Liver (tissue), 9 donors: ENCODE measurements around the gene MYOF. TPM values are rescaled to one million over a fixed set of nuclear protein-coding genes. Genes with fewer than 3 reads are reported as not detected.

Experiments
- DNase-seq: peaks from one replicate; pipeline ENCODE4 v3.0.0-alpha.2; 2017; ENCODE audit warnings: low spot score
- H3K27ac ChIP-seq, 2 donors: one replicate each; pipeline ENCODE4 v1.7.0; 2013; ENCODE audit warnings: inconsistent platforms in 2 of 2, low read length in 2 of 2, control low read depth in 1 of 2, low read depth in 1 of 2, mild to moderate bottlenecking in 1 of 2
- H3K27me3 ChIP-seq, 4 donors: one replicate each; pipeline versions ENCODE4 v1.6.1 to v1.7.0; 2013; ENCODE audit warnings: low read length in 3 of 4, inconsistent platforms in 1 of 4, mild to moderate bottlenecking in 1 of 4, moderate library complexity in 1 of 4; ENCODE audit not compliant: control insufficient read depth in 4 of 4, insufficient read depth in 4 of 4
- H3K36me3 ChIP-seq, 4 donors: one replicate each; pipeline versions ENCODE4 v1.6.1 to v1.7.0; 2013; ENCODE audit warnings: low read length in 3 of 4, mild to moderate bottlenecking in 3 of 4, low read depth in 1 of 4, moderate library complexity in 1 of 4; ENCODE audit not compliant: control insufficient read depth in 4 of 4, insufficient read depth in 3 of 4
- H3K4me1 ChIP-seq, 4 donors: one replicate each; pipeline versions ENCODE4 v1.6.1 to v1.7.0; 2013; ENCODE audit warnings: low read length in 3 of 4, mild to moderate bottlenecking in 3 of 4, moderate library complexity in 1 of 4; ENCODE audit not compliant: control insufficient read depth in 4 of 4, insufficient read depth in 4 of 4
- H3K4me3 ChIP-seq, 3 donors: one replicate each; pipeline versions ENCODE4 v1.6.1 to v1.7.0; 2013; ENCODE audit warnings: low read length in 3 of 3, control low read depth in 1 of 3, low read depth in 1 of 3, mild to moderate bottlenecking in 1 of 3
- H3K9ac ChIP-seq, 2 donors: one replicate each; pipeline ENCODE4 v1.7.0; 2013; ENCODE audit warnings: low read length in 2 of 2, mild to moderate bottlenecking in 2 of 2, moderate library complexity in 2 of 2, control low read depth in 1 of 2, low read depth in 1 of 2
- H3K9me3 ChIP-seq, 4 donors: one replicate each; pipeline versions ENCODE4 v1.6.1 to v1.7.0; 2013; ENCODE audit warnings: low read length in 3 of 4; ENCODE audit not compliant: control insufficient read depth in 4 of 4
- ATF3 ChIP-seq: IDR thresholded peaks from 2 replicates; pipeline ENCODE4 v1.6.1; 2016; ENCODE audit warnings: antibody characterized with exemption
- EGR1 ChIP-seq, 2 donors: IDR thresholded peaks; 2 replicates each; pipeline ENCODE4 v1.6.1; 2016 to 2018; ENCODE audit warnings: antibody characterized with exemption in 2 of 2, low read depth in 2 of 2
- FOXA1 ChIP-seq: IDR thresholded peaks from 2 replicates; pipeline ENCODE4 v1.6.1; 2016; ENCODE audit warnings: antibody characterized with exemption
- FOXA2 ChIP-seq: IDR thresholded peaks from 2 replicates; pipeline ENCODE4 v1.6.1; 2016; ENCODE audit warnings: antibody characterized with exemption
- GABPA ChIP-seq, 2 donors: IDR thresholded peaks in 1 of 2; conservative IDR thresholded peaks in 1 of 2; 2 replicates each; pipeline ENCODE4 v1.6.1; 2016; ENCODE audit warnings: antibody characterized with exemption in 2 of 2, mild to moderate bottlenecking in 1 of 2, moderate library complexity in 1 of 2
- HNF4A ChIP-seq, 2 donors: conservative IDR thresholded peaks; 2 replicates each; pipeline ENCODE4 v1.6.1; 2016; ENCODE audit warnings: antibody characterized with exemption in 2 of 2, mild to moderate bottlenecking in 2 of 2
- HNF4G ChIP-seq: IDR thresholded peaks from 2 replicates; pipeline ENCODE4 v1.6.1; 2016; ENCODE audit warnings: antibody characterized with exemption
- JUND ChIP-seq, 2 donors: IDR thresholded peaks; 2 replicates each; pipeline ENCODE4 v1.6.1; 2016; ENCODE audit warnings: antibody characterized with exemption in 2 of 2
- MAX ChIP-seq: IDR thresholded peaks from 2 replicates; pipeline ENCODE4 v1.6.1; 2016; ENCODE audit warnings: antibody characterized with exemption
- NR2F2 ChIP-seq: IDR thresholded peaks from 2 replicates; pipeline ENCODE4 v1.6.1; 2016; ENCODE audit warnings: antibody characterized with exemption
- REST ChIP-seq: IDR thresholded peaks from 2 replicates; pipeline ENCODE4 v1.6.1; 2016; ENCODE audit warnings: antibody characterized with exemption, mild to moderate bottlenecking
- RXRA ChIP-seq, 2 donors: IDR thresholded peaks; 2 replicates each; pipeline ENCODE4 v1.6.1; 2017 to 2018; ENCODE audit warnings: antibody characterized with exemption in 2 of 2, mild to moderate bottlenecking in 1 of 2
- SP1 ChIP-seq: IDR thresholded peaks from 2 replicates; pipeline ENCODE4 v1.6.1; 2018; ENCODE audit warnings: antibody characterized with exemption, mild to moderate bottlenecking
- TAF1 ChIP-seq: conservative IDR thresholded peaks from 2 replicates; pipeline ENCODE4 v1.6.1; 2016; ENCODE audit warnings: antibody characterized with exemption, mild to moderate bottlenecking
- YY1 ChIP-seq: IDR thresholded peaks from 2 replicates; pipeline ENCODE4 v1.6.1; 2016; ENCODE audit warnings: antibody characterized with exemption, mild to moderate bottlenecking
- ZBTB33 ChIP-seq: IDR thresholded peaks from 2 replicates; pipeline ENCODE4 v1.6.1; 2016; ENCODE audit warnings: antibody characterized with exemption
- WGBS: extraction: QIAGEN DNeasy Blood & Tissue Kit; methylation state at CpG from one replicate; pipeline ENCODE4 v1.1.7; 2013; 5-methylcytosine and 5-hydroxymethylcytosine counted together
- polyA plus RNA-seq, 2 donors: library from polyadenylated mRNA; stranded (reverse) in 1 of 2; unstranded in 1 of 2; fragments of 200-250 nt in 1 of 2; fragments of >200 nt in 1 of 2; fragmentation: Nextera tagmentation in 1 of 2; extraction: Ambion mirVana in 1 of 2; gene quantifications; one replicate each; pipeline versions ENCODE4 v1.2.1 to v1.2.3, GENCODE V29; 2013 to 2015
- total RNA-seq, 2 donors: library from RNA; depleted of rRNA; stranded (reverse); fragments of >200 nt; gene quantifications; one replicate each; pipeline ENCODE4 v1.2.3, GENCODE V29; 2014
- donor health status: healthy.
- donor health status: healthy.
- donor health status: healthy.
- donor health status: healthy.
- donor health status: healthy.

The MYOF gene
- total and polyA plus RNA-seq, 4 donors: 0.89 to 5.7 (median 3.2) TPM

GRCh38 chr10:93406364-93407145 is 75.6 kb downstream of the MYOF start:
- Histone ChIP-seq H3K4me1 (no peaks in the 10 kb centered on the region), H3K27ac (no peak overlapping the region)

GRCh38 chr10:93404048-93404354 is 78.1 kb downstream of the MYOF start:
- DNase-seq: no peak
- no peaks in the 10 kb centered on the region for H3K36me3 ChIP-seq

More at GRCh38 chr10:93406364-93407145, 75.6 kb downstream of the MYOF start:
- no peaks in the 10 kb centered on the region for H3K27me3 ChIP-seq
- no peak for DNase-seq
- H3K9ac ChIP-seq: no peak overlapping the region
- no peak overlapping the region for H3K4me3 ChIP-seq
- no peaks in the 10 kb centered on the region for H3K9me3 ChIP-seq
- 83% methylated on average over 11 of the region's 11 CpGs for WGBS
- H3K36me3 ChIP-seq: no peaks in the 10 kb centered on the region
- no peak for TF ChIP-seq RXRA (IDR thresholded peaks at IDR 0.05)
- no peak for TF ChIP-seq HNF4G
- TF ChIP-seq TAF1: no peak
- TF ChIP-seq ATF3: no peak
- no peak for TF ChIP-seq EGR1 (IDR thresholded peaks at IDR 0.05; ENCODE audit: low read depth in 2 of 2)
- no peak for TF ChIP-seq GABPA (IDR thresholded peaks at IDR 0.05 in 1 of 2, conservative IDR thresholded peaks at IDR 0.05 in 1 of 2)
- no peak for TF ChIP-seq ZBTB33
- no peak for TF ChIP-seq SP1
- TF ChIP-seq REST: no peak
- no peak for TF ChIP-seq NR2F2

More at GRCh38 chr10:93404048-93404354, 78.1 kb downstream of the MYOF start:
- Histone ChIP-seq H3K9me3 (no peaks in the 10 kb centered on the region), H3K27me3 (no peaks in the 10 kb centered on the region), H3K4me1 (no peaks in the 10 kb centered on the region), H3K27ac (no peak overlapping the region), H3K4me3 (no peak overlapping the region), H3K9ac (no peak overlapping the region)
- no peak for TF ChIP-seq JUND (IDR thresholded peaks at IDR 0.05)
- no peak for TF ChIP-seq MAX
- TF ChIP-seq NR2F2: no peak
- no peak for TF ChIP-seq YY1
- no peak for TF ChIP-seq FOXA2
- no peak for TF ChIP-seq HNF4A (conservative IDR thresholded peaks at IDR 0.05)
- no peak for TF ChIP-seq FOXA1
- WGBS: 75% methylated on average over 3 of the region's 3 CpGs
